Lung (tissue), 12 donors: Measurements from ENCODE around the gene HSPA1L. TPM values are rescaled to one million over a fixed set of nuclear protein-coding genes. Genes with fewer than 3 reads are reported as not detected.

Experiments
- ATAC-seq: fragments of 200-7000 bp; cut with Tn5 transposase; one replicate; pipeline ENCODE4 v1.9.1; 2020; ENCODE audit warnings: moderate number of reproducible peaks; ENCODE audit not compliant: insufficient read depth, low FRiP score
- DNase-seq, 3 donors: peaks; one replicate each; pipeline ENCODE4 v3.0.0-alpha.2; 2013 to 2017
- H3K27ac ChIP-seq, 2 donors: one replicate each; pipeline ENCODE4 v1.5.1; 2013; ENCODE audit warnings: mild to moderate bottlenecking in 2 of 2, moderate library complexity in 2 of 2, control low read depth in 1 of 2, inconsistent platforms in 1 of 2, low read depth in 1 of 2, low read length in 1 of 2
- H3K27me3 ChIP-seq, 3 donors: one replicate each; pipeline ENCODE4 v1.5.1; 2013; ENCODE audit warnings: low read length in 2 of 3; ENCODE audit not compliant: control insufficient read depth in 3 of 3, insufficient read depth in 3 of 3
- H3K36me3 ChIP-seq, 4 donors: one replicate each; pipeline ENCODE4 v1.5.1; 2013; ENCODE audit warnings: low read length in 4 of 4, mild to moderate bottlenecking in 1 of 4, moderate library complexity in 1 of 4; ENCODE audit not compliant: control insufficient read depth in 4 of 4, insufficient read depth in 4 of 4
- H3K4me1 ChIP-seq, 5 donors: one replicate each; pipeline ENCODE4 v1.5.1; 2013; ENCODE audit warnings: low read length in 5 of 5, mild to moderate bottlenecking in 2 of 5, moderate library complexity in 1 of 5; ENCODE audit not compliant: control insufficient read depth in 5 of 5, insufficient read depth in 5 of 5
- H3K4me3 ChIP-seq: one replicate; pipeline ENCODE4 v1.5.1; 2013; ENCODE audit warnings: mild to moderate bottlenecking, control low read depth, moderate library complexity
- H3K9ac ChIP-seq, 2 donors: one replicate each; pipeline ENCODE4 v1.5.1; 2013; ENCODE audit warnings: low read length in 2 of 2, control low read depth in 1 of 2; ENCODE audit not compliant: insufficient read depth in 1 of 2
- H3K9me3 ChIP-seq, 4 donors: one replicate each; pipeline ENCODE4 v1.5.1; 2013; ENCODE audit warnings: low read length in 3 of 4, mild to moderate bottlenecking in 1 of 4, moderate library complexity in 1 of 4; ENCODE audit not compliant: control insufficient read depth in 4 of 4, insufficient read depth in 3 of 4
- WGBS, 2 donors: extraction: QIAGEN DNeasy Blood & Tissue Kit; methylation state at CpG; one replicate each; pipeline ENCODE4 v1.1.7; 2013; 5-methylcytosine and 5-hydroxymethylcytosine counted together
- polyA plus RNA-seq, 2 donors: library from polyadenylated mRNA; stranded (reverse); fragments of 200-250 nt; gene quantifications; one replicate each; pipeline ENCODE4 v1.2.1, GENCODE V29; 2013
- total RNA-seq, 2 donors: library from RNA; depleted of rRNA in 1 of 2; stranded (reverse); fragments of >200 nt in 1 of 2; gene quantifications; one replicate each; pipeline ENCODE4 v1.2.1, GENCODE V29; 2014 to 2021
- TF ChIP-seq, protein P1 (sequence below): IDR thresholded peaks from 2 replicates; pipeline ENCODE4 v1.5.1; 2012; ENCODE audit warnings: mild to moderate bottlenecking; ENCODE audit errors: control extremely low read depth, extremely low read depth
- donor health status: control.
- donor health status: control.
- donor health status: Bipolar disorder and iron deficiency.
- donor health status: healthy.
- donor health status: DM: yes; HTN: yes; CAD: no.

Gene HSPA1L
- total and polyA plus RNA-seq, 4 donors = 1.0 to 2.3 (median 1.6) TPM

DNA sequence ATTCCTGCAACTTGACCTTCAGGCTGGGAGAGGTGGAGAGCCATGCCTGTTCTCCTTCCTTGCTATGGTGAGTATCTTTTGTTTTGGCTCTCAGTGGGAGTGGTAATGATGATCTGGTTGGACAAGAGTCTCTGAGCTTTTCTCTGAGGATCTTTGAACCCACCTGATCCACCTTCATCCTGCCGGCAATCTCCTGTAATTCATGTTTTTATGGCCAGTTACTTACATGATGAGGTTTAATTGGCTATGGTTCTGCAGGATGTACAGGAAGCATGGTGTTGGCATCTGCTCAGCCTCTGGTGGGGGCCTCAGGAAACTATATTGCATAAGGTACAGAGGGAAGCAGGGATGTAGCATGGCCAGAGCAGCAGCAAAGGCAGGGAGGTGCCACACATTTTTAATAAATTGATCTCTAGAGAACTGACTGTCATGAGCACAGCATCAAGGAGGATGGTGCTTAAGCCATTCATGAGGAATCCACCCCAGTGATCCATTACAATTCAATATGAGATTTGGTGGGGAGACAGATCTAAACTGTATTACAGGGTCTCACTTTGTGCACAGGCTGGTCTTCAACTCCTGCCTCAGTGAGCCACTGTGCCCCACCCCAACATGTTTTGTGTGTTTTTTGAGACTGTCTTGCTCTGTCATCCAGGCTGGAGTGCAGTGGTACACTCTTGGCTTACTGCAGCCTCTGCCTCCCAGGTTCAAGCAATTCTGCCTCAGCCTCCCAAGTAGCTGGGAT is 22.5 kb upstream of the HSPA1L start:
- 4 to 29% methylated on average over 1 of the region's 1 CpG for WGBS, 2 donors
- DNase-seq (no peak), ATAC-seq (no peak)
- TF ChIP-seq, protein P1, sequence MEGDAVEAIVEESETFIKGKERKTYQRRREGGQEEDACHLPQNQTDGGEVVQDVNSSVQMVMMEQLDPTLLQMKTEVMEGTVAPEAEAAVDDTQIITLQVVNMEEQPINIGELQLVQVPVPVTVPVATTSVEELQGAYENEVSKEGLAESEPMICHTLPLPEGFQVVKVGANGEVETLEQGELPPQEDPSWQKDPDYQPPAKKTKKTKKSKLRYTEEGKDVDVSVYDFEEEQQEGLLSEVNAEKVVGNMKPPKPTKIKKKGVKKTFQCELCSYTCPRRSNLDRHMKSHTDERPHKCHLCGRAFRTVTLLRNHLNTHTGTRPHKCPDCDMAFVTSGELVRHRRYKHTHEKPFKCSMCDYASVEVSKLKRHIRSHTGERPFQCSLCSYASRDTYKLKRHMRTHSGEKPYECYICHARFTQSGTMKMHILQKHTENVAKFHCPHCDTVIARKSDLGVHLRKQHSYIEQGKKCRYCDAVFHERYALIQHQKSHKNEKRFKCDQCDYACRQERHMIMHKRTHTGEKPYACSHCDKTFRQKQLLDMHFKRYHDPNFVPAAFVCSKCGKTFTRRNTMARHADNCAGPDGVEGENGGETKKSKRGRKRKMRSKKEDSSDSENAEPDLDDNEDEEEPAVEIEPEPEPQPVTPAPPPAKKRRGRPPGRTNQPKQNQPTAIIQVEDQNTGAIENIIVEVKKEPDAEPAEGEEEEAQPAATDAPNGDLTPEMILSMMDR = no peak
- Histone ChIP-seq H3K27ac (no peak overlapping the region), H3K9ac (peak overlapping the region in 1 of 2 donors; percentile 30), H3K9me3 (no peaks in the 10 kb centered on the region), H3K27me3 (no peaks in the 10 kb centered on the region), H3K36me3 (peaks cover 16 to 39% (median 32%) of the 10 kb centered on the region in 4 donors), H3K4me3 (peak overlapping the region; percentile 24), H3K4me1 (peaks cover 7 to 24% (median 11%) of the 10 kb centered on the region in 5 donors)

DNA sequence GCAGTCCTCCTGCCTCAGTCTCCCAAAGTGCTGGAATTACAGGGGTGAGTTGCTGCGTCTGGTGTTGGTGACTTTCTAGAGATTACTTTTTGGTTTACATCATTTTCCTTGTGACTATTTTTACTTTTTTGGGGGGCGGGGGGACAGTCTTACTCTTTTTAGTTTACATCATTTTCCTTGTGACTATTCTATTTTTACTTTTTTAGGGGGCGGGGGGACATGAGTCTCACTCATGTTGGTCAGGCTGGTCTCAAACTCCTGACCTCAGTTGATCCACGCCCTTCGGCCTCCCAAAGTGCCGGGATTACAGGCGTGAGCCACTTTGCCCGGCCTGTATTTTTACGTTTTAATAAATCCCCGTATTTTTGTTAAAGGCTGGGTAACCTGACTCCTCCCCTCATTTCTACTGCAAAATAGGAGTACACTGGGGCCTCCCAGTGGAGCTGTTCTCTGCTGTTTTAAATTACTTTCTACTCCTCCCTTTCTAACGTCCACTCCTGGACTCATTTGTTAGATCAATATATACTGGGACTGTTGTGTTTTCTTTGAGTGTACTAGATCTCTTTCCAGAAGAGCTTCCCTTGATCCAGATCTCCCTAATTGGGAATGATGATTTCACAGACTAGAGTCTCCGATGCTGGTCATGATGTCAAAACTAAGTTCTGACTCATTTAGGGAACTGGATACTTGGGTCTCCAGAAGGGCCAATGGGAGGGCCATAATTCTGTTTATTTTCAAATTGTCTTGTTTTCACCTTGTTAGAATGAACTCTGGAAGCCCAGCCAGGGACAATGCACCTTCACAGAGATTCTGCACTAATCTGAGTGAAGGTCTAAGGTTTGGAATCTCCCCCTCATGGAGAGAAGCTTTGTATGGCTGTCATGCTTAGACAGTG is 21.6 kb upstream of the HSPA1L start:
- H3K4me1 ChIP-seq = peaks cover 7 to 24% (median 11%) of the 10 kb centered on the region in 5 donors
- TF ChIP-seq, protein P1 = no peak
- no peak for DNase-seq
- peak overlapping the region; percentile 62 to 65 for H3K27ac ChIP-seq
- 25 to 27% methylated on average over 12 of the region's 12 CpGs for WGBS, 2 donors
- no peaks in the 10 kb centered on the region for H3K9me3 ChIP-seq
- no peaks in the 10 kb centered on the region for H3K27me3 ChIP-seq
- peaks cover 16 to 39% (median 32%) of the 10 kb centered on the region in 4 donors for H3K36me3 ChIP-seq
- no peak for ATAC-seq
- peak overlapping the region; percentile 24 for H3K4me3 ChIP-seq
- H3K9ac ChIP-seq = peak overlapping the region; percentile 8 to 87

DNA sequence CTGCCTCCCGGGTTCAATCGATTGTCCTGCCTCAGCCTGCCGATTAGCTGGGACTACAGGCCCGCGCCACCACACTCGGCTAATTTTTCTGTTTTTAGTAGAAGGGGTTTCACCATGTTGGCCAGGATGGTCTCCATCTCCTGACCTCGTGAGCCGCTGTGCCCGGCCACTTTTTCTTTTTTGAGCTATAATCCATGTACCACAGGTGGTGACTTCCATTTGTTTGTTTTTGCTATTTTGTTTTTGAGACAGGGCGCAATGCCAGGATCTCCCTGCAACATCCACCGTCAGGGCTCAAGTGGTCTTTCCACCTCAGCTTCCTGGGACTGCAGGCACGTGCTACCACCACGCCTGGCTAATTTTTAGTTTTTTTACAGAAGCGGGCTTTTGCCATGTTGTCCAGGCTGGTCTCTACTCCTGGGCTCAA is 21.0 kb upstream of the HSPA1L start:
- TF ChIP-seq, protein P1 = no peak
- peak in 1 of 3 donors; percentile 37 for DNase-seq
- H3K27ac ChIP-seq = peak overlapping the region; percentile 62 to 65
- no peak for ATAC-seq
- peak overlapping the region; percentile 8 to 87 for H3K9ac ChIP-seq
- peaks cover 7 to 28% (median 13%) of the 10 kb centered on the region in 5 donors for H3K4me1 ChIP-seq
- 12 to 17% methylated on average over 14 of the region's 14 CpGs for WGBS, 2 donors
- no peaks in the 10 kb centered on the region for H3K9me3 ChIP-seq
- H3K27me3 ChIP-seq = no peaks in the 10 kb centered on the region
- H3K36me3 ChIP-seq = peaks cover 16 to 39% (median 31%) of the 10 kb centered on the region in 4 donors
- peak overlapping the region; percentile 8 for H3K4me3 ChIP-seq
